NCI-H2081 treated with DMSO at 0.1 percent for 48 hours (cell line): ENCODE results near the gene CFAP20.

Experiments used
- DNase-seq: peaks from one replicate; lab custom pipeline; 2025; lab: John Stamatoyannopoulos, UW

The CFAP20 gene

GRCh38 chr16:58124601-58124915, 4.6 kb downstream of the CFAP20 start:
- DNase-seq = no peak

GRCh38 chr16:58123896-58124600, 5.1 kb downstream of the CFAP20 start:
- DNase-seq = no peak

GRCh38 chr16:58121132-58121531, 8.0 kb downstream of the CFAP20 start:
- DNase-seq = no peak

DNA sequence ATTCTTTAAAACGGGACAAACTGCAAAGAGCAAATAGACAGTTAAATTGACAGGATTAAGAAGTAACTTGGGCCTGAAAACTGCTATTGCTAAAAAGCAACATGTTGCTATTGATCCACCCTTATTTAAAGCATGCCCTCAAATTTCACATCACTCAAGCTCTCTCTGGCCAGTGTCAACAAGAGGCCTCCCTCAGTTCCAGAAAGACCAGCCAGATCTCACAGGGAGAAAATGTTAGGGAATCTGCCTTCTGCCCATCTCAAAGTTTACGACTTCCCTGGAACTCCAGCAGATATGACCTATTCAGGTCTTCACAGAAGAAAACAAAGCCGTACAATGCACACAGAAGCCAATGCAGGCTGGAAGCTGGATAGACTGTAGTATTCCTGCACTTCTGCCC, 8.9 kb downstream of the CFAP20 start:
- DNase-seq = no peak

GRCh38 chr16:58119509-58119845, 9.7 kb downstream of the CFAP20 start:
- no peak for DNase-seq

GRCh38 chr16:58118801-58119508, 10.2 kb downstream of the CFAP20 start:
- no peak for DNase-seq

DNA sequence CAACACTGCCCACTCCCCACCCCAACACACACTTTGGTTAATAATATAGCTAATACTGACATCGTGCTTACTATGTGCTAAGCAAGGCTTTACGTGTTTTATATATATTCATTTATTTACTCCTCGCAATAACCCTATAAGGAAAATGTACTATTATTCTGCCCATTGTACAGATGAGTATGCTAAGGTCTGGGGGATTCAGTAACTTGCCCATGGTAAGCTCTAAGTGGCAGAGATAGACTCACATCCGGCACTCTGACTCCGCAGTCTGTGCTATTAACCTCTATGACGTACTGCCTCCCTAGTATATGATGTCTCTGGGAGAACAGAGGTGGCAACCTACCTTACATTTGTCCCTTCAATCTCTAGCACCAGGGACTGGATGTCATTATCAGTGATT, 12.7 kb downstream of the CFAP20 start:
- no peak for DNase-seq

DNA sequence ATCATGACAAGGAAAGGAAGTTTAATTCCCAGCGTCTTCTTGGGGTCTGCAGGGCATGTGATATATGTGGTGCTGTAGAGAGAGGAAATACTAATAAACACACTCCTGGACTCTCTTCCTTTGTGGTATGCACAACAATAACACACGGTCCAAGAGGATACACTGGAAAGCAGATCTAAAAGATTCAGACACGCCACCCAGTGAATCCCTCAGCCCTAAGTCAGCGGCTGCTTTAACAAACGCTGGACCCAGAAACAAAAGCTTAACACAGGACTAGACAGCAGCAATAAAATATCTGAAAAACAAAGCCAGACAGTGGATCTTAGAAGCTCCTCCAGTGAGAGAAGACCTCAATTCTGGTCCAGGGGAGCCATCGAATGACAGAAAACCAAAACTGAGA, 13.1 kb downstream of the CFAP20 start:
- no peak for DNase-seq

DNA sequence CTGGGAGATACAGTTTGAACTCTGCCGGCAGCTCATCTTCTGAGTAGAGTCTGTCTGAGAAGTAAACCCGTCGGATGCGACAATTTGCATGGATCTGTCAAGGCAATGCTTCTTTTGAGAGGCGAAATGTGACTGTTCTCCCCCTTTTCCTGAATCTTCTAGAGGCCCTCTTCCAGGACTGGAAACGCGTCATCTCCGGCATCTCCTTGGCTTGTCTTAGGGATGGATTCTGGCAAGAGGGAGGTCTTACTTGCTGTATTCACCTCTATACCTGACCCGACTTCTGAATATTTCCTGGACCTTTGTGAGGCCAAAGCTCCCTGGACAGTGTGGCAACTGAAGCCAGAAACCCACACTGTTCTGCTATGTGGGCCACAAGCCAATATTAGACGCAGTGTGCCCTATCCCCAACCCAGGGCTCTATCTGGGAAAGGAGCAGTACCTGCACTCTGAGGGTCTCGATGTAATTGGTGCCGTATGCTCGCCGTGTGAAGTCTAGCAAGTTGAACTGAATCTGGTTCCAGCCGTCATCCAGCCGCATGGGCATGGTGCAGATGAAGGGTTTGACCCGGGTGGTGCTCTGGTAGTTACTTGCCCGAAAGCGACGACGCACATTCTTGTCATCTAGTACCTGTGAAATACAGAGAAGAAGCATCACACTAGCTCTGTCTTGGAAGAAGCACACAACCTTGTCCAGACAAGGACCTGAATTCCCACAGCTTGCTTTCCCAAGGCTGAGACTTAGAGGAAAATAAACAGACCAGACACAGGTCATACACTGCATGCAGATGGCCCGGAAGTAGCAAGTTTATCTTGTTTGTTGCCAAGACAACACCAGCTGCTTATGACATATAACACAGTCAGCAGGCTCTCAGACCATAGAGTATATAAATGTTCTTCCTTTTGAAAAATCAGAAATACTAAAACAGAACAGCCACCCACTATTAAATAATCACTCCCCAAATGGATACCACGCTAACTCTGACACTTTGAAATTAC, 14.1 kb downstream of the CFAP20 start:
- no peak for DNase-seq

- no peak for DNase-seq
Measured at GRCh38 chr16:58111302-58111627, 17.9 kb downstream of the CFAP20 start.

- no peak for DNase-seq
Measured at GRCh38 chr16:58110571-58111301, 18.4 kb downstream of the CFAP20 start.

DNA sequence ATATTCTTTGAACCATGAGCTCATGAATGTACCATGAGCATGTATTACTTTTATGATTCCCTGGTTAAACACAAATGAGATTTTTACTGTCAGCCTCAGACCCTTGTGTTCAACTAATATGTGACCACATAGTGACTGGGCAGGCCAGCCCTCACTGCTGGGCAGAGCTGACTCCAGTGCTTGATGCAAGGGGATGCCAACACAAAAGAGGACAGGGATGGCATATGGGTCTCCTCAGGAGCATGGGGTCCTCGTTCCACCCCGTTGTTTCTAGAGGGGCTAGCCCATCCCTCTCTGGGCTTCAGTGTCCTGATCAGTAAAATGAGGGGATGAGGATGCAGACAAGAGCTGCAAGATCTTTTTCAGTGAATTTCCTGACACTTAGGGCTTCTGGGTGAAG, 19.3 kb downstream of the CFAP20 start:
- no peak for DNase-seq

GRCh38 chr16:58109330-58109729, 19.9 kb downstream of the CFAP20 start:
- no peak for DNase-seq

- no peak for DNase-seq
Measured at GRCh38 chr16:58107709-58108108, 21.5 kb downstream of the CFAP20 start.

- no peak for DNase-seq
Measured at GRCh38 chr16:58107228-58107627, 22.0 kb downstream of the CFAP20 start.

- DNase-seq = no peak
Measured at GRCh38 chr16:58105631-58106030, 23.6 kb downstream of the CFAP20 start.

GRCh38 chr16:58102665-58103392, 26.4 kb downstream of the CFAP20 start:
- no peak for DNase-seq

DNA sequence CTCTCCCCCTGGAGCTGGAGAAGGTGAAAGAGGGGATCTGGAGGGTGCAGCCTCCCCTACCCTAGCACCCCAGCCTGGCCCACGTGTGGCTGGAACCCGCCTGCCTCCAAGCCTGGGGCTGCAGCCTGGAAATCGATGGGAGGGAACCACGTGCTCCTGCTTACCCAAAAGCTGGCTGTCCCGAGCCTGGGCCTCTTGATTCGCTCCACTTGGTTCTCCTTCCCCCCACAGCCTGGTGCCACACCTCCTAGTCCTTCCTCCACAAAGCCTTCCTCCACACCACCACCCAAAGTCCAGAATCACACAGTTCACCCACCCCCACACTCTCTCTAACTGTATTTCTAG, 29.3 kb downstream of the CFAP20 start:
- no peak for DNase-seq

- DNase-seq = no peak
Measured at GRCh38 chr16:58099097-58099955, 29.9 kb downstream of the CFAP20 start.

DNA sequence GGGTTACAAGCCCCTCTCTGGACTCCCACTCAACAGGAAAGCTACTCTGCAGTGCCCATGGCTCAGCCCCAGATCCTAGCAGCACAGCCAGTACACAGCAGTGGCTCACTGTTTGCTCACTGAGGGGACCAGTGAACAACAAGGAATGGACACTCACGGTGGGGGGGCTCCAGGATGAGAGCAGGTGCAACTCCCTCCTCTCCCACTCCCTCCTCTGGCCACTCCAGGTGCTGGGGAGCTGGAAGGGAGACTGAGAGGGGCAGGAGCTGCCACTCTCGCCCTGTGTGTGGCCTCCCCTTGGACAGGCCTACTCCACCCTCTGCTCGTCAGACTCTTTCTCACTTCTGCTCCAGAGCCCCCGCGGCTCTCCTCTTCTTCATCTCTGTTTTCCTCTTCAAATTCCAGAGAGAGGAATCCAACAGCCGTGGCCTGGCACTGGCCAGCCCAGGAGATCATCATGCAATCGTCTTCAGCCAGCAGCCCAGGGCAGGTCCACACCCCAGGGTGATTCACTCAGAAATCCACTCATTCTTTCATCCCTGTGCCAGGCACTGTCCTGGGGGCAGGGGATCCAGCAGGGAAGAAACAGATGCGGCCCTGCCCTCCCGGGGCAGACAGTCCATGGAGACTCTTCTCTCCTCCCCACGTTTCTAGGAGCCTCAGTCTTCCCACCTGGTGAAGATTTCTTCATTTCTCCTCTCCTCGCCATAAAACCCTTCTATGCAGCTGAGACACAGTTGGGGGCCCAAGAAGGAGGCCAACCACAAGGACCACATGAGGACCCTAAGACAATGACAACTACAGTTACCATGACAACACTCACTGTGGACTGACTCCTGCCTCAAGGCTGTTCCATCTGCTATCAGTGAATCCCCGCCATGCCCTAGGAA, 30.7 kb downstream of the CFAP20 start:
- no peak for DNase-seq
